Parietal lobe (tissue), 2 donors: ENCODE results near the gene CYLD. TPM values are rescaled to one million over a fixed set of nuclear protein-coding genes. Genes with fewer than 3 reads are reported as not detected.

Experiments
- small RNA-seq: library from RNA; depleted of rRNA; stranded (forward); fragments of <200 nt; gene quantifications from one replicate; pipeline ENCODE3, GENCODE V24; 2014; ENCODE audit warnings: low replicate concordance
- total RNA-seq: library from RNA; depleted of rRNA; stranded (reverse); fragments of >200 nt; gene quantifications from one replicate; pipeline ENCODE4 v1.2.3, GENCODE V29; 2014

The CYLD gene
- total RNA-seq: 64.5 TPM

DNA sequence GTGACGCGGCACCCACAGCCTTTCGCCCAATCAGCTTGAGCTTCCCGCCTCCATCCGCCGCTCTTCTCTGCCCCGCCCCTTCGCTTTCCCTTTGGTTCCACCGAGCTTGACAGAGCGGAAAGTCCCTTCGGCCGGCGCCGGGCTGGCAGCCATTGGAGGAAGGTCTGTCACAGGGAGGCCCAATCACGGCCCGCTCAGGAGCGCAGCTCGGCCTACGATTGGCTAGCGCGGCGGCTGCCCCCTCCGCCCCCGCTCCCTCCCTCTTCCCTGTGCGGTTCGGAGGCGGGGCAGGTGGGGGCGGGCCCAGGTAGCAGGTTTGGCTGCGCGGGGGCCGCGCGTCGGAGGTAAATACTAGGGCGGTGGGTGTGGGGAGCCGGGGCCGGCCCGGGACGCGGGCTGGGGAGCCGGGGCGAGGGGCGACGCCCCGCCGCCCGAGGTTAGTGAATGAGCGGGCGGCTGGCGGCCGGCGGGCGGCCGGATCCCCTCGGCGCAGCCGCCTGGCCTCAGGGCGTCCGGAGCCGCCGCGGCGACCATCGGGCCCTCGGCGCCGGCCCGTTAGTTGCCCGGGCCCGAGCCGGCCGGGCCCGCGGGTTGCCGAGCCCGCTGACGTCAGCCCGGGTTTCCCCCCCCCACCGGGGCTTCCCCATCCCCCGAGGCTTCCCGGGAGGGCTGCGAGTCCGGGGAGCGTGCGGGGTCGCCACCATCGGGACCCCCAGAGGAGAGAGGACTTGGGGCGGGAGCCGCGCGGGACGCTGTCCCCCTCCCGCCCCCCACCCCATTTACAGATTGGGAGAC lies at the start of gene CYLD:
TSS of gene CYLD (plus strand) at position 306 of the 795 bp plus-strand sequence. CDS start 7,613 bp downstream, outside the sequence.

GRCh38 chr16:50692999-50693781 lies 48.7 kb upstream of the CYLD start, which contains the start of gene NOD2:
NOD2 (plus strand) TSS chr16:50693606; CDS start chr16:50699496, 5,890 bp downstream.

Small RNA genes lying within 50 kb of the gene (small RNA-seq; reads per million reads assigned to genes)
- not detected for gene MIR3181

Other genes starting within 250 kb of the CYLD start
- 3.1 TPM for gene NKD1, start 193.7 kb upstream of the CYLD start, total RNA-seq
- not detected for gene SNX20, start 60.8 kb upstream of the CYLD start, total RNA-seq
- 0.31 TPM for gene NOD2, start 48.5 kb upstream of the CYLD start, total RNA-seq